GM18520 (cell line): Measurements from ENCODE around the gene MYBPC2.

Experiments used
- ATAC-seq: cut with Tn5 transposase; IDR thresholded peaks from one replicate; pipeline ENCODE4 v1.9.1; 2021; ENCODE audit not compliant: unreplicated experiment

MYBPC2 gene

DNA sequence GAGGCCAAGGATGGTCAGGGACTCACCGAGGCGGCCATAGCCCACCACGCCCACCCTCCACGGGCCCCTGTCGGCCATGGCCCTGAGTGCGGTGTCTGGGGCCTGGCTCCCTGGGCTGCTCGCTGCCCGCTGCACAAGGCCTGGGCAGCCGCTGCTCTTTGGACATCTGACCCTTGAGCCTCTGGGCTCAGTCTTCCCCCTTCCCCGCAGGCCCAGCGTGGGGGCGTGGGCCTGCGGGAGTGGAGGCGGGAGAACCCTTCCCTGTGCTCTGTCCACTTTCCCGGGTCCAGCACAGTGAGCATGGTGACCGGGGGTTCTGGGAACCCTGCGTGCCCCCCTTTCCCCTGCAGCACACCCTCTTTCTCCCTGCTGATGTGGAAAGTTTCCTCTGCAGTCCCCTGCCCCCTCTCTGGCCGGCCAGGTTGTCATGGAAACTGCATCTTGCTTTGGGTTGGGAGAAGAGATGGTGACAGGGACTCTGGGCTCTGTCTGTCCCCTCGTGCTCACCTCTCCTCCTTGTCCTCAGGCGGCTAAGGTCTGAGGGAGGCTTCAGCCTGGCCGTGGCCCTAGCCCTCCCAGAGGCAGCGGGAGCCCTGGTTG is 81.2 kb downstream of the MYBPC2 start, which contains the start of gene ASPDH:
Gene ASPDH (minus strand): TSS at position 168 of the 600 bp plus-strand sequence. CDS start 90 bp downstream, at position 78.
- ATAC-seq = no peak

DNA sequence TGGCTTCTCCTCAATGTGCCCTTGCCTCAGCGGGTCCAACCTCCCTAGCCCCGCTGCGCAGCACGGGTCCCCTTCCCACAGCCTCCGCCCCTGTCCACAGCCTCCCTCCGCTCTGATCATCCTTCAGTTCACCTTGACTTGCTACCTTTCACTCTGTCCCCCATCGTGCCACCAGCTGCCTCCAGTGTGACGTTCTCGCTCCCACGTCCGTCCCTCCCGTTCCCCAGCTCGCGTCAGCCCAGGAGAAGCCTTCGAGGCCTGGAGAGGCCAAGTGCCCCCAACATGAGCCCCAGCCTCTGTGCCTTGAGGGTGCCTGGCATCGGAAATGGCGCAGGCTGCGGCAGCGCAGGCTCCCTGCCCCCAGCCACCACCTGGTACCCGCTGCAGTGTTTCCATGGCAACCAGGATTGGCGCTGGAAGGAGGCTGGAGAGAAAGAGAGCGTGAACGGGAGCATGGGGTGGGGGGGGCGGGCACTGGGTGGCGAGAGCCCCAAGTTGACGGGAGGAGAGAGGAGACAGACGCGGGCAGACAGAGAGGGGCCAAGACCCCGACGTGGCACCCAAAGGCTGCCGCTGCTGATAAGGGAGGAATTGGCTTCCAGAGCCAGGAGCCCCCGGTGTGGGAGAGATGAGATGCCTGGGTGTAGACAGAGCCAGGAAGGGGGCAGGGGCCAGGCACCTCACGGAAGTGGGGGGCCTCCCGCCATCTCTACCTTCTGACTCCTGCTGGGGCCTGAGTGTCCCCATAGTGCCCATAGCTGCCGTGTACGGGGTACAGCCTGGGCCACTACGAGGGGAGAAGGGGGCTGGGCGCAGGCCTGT is 81.9 kb downstream of the MYBPC2 start:
- ATAC-seq = no peak

DNA sequence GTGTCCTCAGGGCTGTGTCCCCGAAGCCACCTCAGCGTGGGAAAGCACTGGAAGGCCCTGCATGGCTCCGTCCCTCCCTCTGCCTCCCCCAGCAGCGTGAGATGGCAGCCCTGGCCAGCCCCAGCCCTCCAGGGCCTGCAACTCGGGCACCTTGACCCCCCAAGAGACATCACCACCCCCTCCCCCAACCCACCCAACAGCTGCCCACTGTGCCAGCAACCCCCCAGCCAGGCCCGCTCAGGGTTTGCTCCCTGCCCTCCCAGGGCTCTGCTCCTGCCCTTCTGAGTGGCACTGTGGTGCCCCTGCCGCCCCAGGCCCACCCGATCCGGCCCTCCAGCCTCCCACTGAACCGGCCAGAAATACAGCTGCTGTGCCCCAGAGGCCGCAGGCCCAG is 82.5 kb downstream of the MYBPC2 start:
- ATAC-seq = no peak
